A549 (cell line): ENCODE measurements around the gene CASQ1. TPM values are rescaled to one million over a fixed set of nuclear protein-coding genes. Genes with fewer than 3 reads are reported as not detected.

Experiments
- ATAC-seq, 2 experiments: fragments of 200-7000 bp in 1 of 2; fragments of >200 bp in 1 of 2; cut with Nextera tagmentation in 1 of 2; cut with Tn5 transposase in 1 of 2; 3 replicates each; pipeline versions ENCODE4 v1.8.0 to v1.9.1; 2018 to 2020; ENCODE audit warnings: mild to moderate bottlenecking in 1 of 2, moderate library complexity in 1 of 2
- CTCF ChIA-PET: fragments of 300-600 bp; sonication (Branson Sonifier 250); formaldehyde crosslinking; extraction: SDS; loops from one replicate; lab custom pipeline; 2021; ENCODE audit warnings: antibody characterized with exemption, inconsistent platforms; lab: Yijun Ruan, JAX
- POLR2A ChIA-PET: fragments of 350-600 bp; formaldehyde crosslinking; extraction: SDS; loops from one replicate; lab custom pipeline; 2021; ENCODE audit warnings: antibody characterized with exemption, inconsistent platforms; lab: Yijun Ruan, JAX
- DNase-seq, 2 experiments: peaks; one replicate each; pipeline versions ENCODE4 v3.0.0 to v3.0.0-alpha.2; 2011 to 2016; ENCODE audit warnings: low read depth in 1 of 2, low spot score in 1 of 2
- FAIRE-seq: peaks from 2 replicates; lab custom pipeline; 2011; peaks lifted over from hg19 to GRCh38; lab: Jason Lieb, UNC
- H3K27ac ChIP-seq, 2 experiments: fragments of >200 bp; sonication (Bioruptor Twin); formaldehyde crosslinking; 3 replicates each; pipeline ENCODE4 v1.5.1; 2016 to 2017
- H3K4me1 ChIP-seq: fragments of >200 bp; sonication (Bioruptor Twin); formaldehyde crosslinking; 3 replicates; pipeline ENCODE4 v1.6.1; 2016
- H3K4me2 ChIP-seq: fragments of >200 bp; sonication (Bioruptor Twin); formaldehyde crosslinking; 3 replicates; pipeline ENCODE4 v1.6.1; 2016
- H3K4me3 ChIP-seq: fragments of >200 bp; sonication (Bioruptor Twin); formaldehyde crosslinking; 3 replicates; pipeline ENCODE4 v1.5.1; 2016
- H3K9me3 ChIP-seq: fragments of >200 bp; sonication (Bioruptor Twin); formaldehyde crosslinking; 3 replicates; pipeline ENCODE4 v1.6.1; 2016
- ATOH8 ChIP-seq: fragments of 250-450 bp; sonication (Bioruptor Pico); IDR thresholded peaks from 2 replicates; pipeline ENCODE4 v1.5.0; 2020; ENCODE audit warnings: low read depth, mild to moderate bottlenecking, moderate library complexity
- BCL3 ChIP-seq: fragments of >200 bp; sonication (Bioruptor Twin); formaldehyde crosslinking; IDR thresholded peaks from 3 replicates; pipeline ENCODE4 v1.6.1; 2016
- CBX8 ChIP-seq: fragments of 200-600 bp; sonication (generic); IDR thresholded peaks from 2 replicates; pipeline ENCODE4 v1.6.1; 2016
- CHD2 ChIP-seq: fragments of 150-350 bp; IDR thresholded peaks from 2 replicates; pipeline ENCODE4 v1.6.1; 2014; ENCODE audit warnings: low read length; ENCODE audit not compliant: partially characterized antibody
- CHD4 ChIP-seq: fragments of 200-600 bp; sonication (generic); IDR thresholded peaks from 2 replicates; pipeline ENCODE4 v1.6.1; 2016; ENCODE audit warnings: antibody characterized with exemption, mild to moderate bottlenecking, borderline replicate concordance
- EHMT2 ChIP-seq: fragments of 200-600 bp; sonication (generic); IDR thresholded peaks from 2 replicates; pipeline ENCODE4 v1.6.1; 2016; ENCODE audit warnings: antibody characterized with exemption, low read depth, mild to moderate bottlenecking, moderate library complexity
- HES2 ChIP-seq: fragments of >200 bp; sonication (Bioruptor Twin); formaldehyde crosslinking; IDR thresholded peaks from 2 replicates; pipeline ENCODE4 v1.6.1; 2016
- HEYL ChIP-seq: fragments of 250-450 bp; sonication (Bioruptor Pico); IDR thresholded peaks from 2 replicates; pipeline ENCODE4 v1.8.0; 2021; ENCODE audit warnings: mild to moderate bottlenecking, moderate library complexity
- HMGXB4 ChIP-seq: fragments of 250-450 bp; sonication (Bioruptor Pico); IDR thresholded peaks from 2 replicates; pipeline ENCODE4 v1.5.0; 2021; ENCODE audit warnings: mild to moderate bottlenecking, moderate library complexity, borderline replicate concordance
- HOXA7 ChIP-seq: fragments of 250-450 bp; sonication (Bioruptor Pico); IDR thresholded peaks from 2 replicates; pipeline ENCODE4 v1.5.0; 2020; ENCODE audit warnings: mild to moderate bottlenecking, moderate library complexity
- JUNB ChIP-seq: fragments of >200 bp; sonication (Bioruptor Twin); formaldehyde crosslinking; IDR thresholded peaks from 2 replicates; pipeline ENCODE4 v1.6.1; 2016
- KDM1A ChIP-seq: fragments of 200-600 bp; sonication (generic); IDR thresholded peaks from 2 replicates; pipeline ENCODE4 v1.6.1; 2016; ENCODE audit warnings: low read depth, mild to moderate bottlenecking
- MAX ChIP-seq: IDR thresholded peaks from 2 replicates; pipeline ENCODE4 v1.6.1; 2012
- MAZ ChIP-seq: fragments of 150-350 bp; IDR thresholded peaks from 2 replicates; pipeline ENCODE4 v1.6.1; 2014; ENCODE audit warnings: antibody characterized with exemption, low read depth, low read length, borderline replicate concordance
- POLR2AphosphoS2 ChIP-seq: conservative IDR thresholded peaks from 2 replicates; pipeline ENCODE4 v1.6.1; 2012; ENCODE audit warnings: low read length, improper control_type of control experiment, inconsistent platforms
- RCOR1 ChIP-seq: fragments of 150-350 bp; IDR thresholded peaks from 2 replicates; pipeline ENCODE4 v1.6.1; 2014; ENCODE audit warnings: antibody characterized with exemption, low read length, low read depth
- REST ChIP-seq: fragments of 200-600 bp; sonication (generic); IDR thresholded peaks from 2 replicates; pipeline ENCODE4 v1.6.1; 2016; ENCODE audit warnings: antibody characterized with exemption, mild to moderate bottlenecking, moderate library complexity
- RNF2 ChIP-seq: fragments of 200-600 bp; sonication (generic); IDR thresholded peaks from 2 replicates; pipeline ENCODE4 v1.6.1; 2016; ENCODE audit warnings: low read depth, mild to moderate bottlenecking, antibody characterized with exemption, moderate library complexity, borderline replicate concordance
- SREBF2 ChIP-seq: fragments of 450-650 bp; IDR thresholded peaks from 2 replicates; pipeline ENCODE4 v1.6.1; 2014; ENCODE audit warnings: mild to moderate bottlenecking, moderate library complexity
- TFCP2L1 ChIP-seq: fragments of 250-450 bp; sonication (Bioruptor Pico); IDR thresholded peaks from 2 replicates; pipeline ENCODE4 v1.5.0; 2021; ENCODE audit warnings: mild to moderate bottlenecking
- TP53 ChIP-seq: fragments of 250-450 bp; sonication (Bioruptor Pico); IDR thresholded peaks from 2 replicates; pipeline ENCODE4 v1.5.0; 2021; ENCODE audit warnings: mild to moderate bottlenecking, moderate library complexity
- ZC3H11A ChIP-seq: fragments of 450-650 bp; IDR thresholded peaks from 2 replicates; pipeline ENCODE4 v1.6.1; 2014; ENCODE audit warnings: antibody characterized with exemption, mild to moderate bottlenecking
- WGBS: methylation state at CpG from one replicate; pipeline ENCODE4 v1.1.6; 2017; ENCODE audit errors: missing lambda C conversion rate; 5-methylcytosine and 5-hydroxymethylcytosine counted together
- polyA plus RNA-seq, 4 experiments: library from polyadenylated mRNA; depleted of rRNA in 3 of 4; stranded (reverse); fragments of >200 nt; fragmentation: RNase III in 1 of 4; extraction: RNeasy Plus Mini Kit Qiagen cat#74134 plus additional on column Dnase treatment in 1 of 4; gene quantifications; 2 replicates in 3 of 4; 3 replicates in 1 of 4; pipeline ENCODE4 v1.2.3, GENCODE V29; 2011 to 2017

CASQ1 gene
- polyA plus RNA-seq, 2 of the 4 experiments (the other 2 are of a cell fraction): 0.04 to 0.08 TPM

GRCh38 chr1:160178731-160179130, 11.6 kb upstream of the CASQ1 start:
- no peak for TF ChIP-seq MAZ
- TF ChIP-seq RNF2: no peak
- no peak for TF ChIP-seq TFCP2L1 (CRISPR knock-in tag)
- no peak for TF ChIP-seq SREBF2
- TF ChIP-seq HMGXB4 (CRISPR knock-in tag): no peak
- no peak for TF ChIP-seq JUNB
- TF ChIP-seq RCOR1: no peak
- TF ChIP-seq ZC3H11A: no peak
- TF ChIP-seq HOXA7 (CRISPR knock-in tag): no peak
- TF ChIP-seq, all 56 proteins: peak for 0
- H3K4me3 ChIP-seq: no peak overlapping the region
- ChIA-PET CTCF (interaction anchor here (1.6 to 5.1 kb wide), 3 partner anchors 13 to 78 kb away, joined by 3 to 40 read pairs (median 8); partner anchors contain the start of gene CASQ1), POLR2A (no interaction called here)
- H3K27ac ChIP-seq: no peak overlapping the region
- FAIRE-seq: no peak
- H3K4me2 ChIP-seq: no peak overlapping the region
- ATAC-seq: no peak
- no peaks in the 10 kb centered on the region for H3K4me1 ChIP-seq
- no peaks in the 10 kb centered on the region for H3K9me3 ChIP-seq
- WGBS: 66% methylated on average over 2 of the region's 2 CpGs
- no peak for DNase-seq

GRCh38 chr1:160179336-160179735, 11.0 kb upstream of the CASQ1 start:
- CTCF ChIA-PET: interaction anchor here (1.6 to 5.1 kb wide), 3 partner anchors 12 to 78 kb away, joined by 3 to 40 read pairs (median 8); partner anchors contain the start of gene CASQ1
- DNase-seq (peak in 1 of 2 experiments; percentile 16), ATAC-seq (no peak), FAIRE-seq (no peak)
- Histone ChIP-seq H3K27ac (no peak overlapping the region), H3K4me1 (no peaks in the 10 kb centered on the region), H3K9me3 (no peaks in the 10 kb centered on the region), H3K4me2 (no peak overlapping the region), H3K4me3 (no peak overlapping the region)
- WGBS: 61% methylated on average over 4 of the region's 4 CpGs
- POLR2A ChIA-PET: no interaction called here
- TF ChIP-seq TFCP2L1 (CRISPR knock-in tag) (no peak), HEYL (CRISPR knock-in tag) (no peak), EHMT2 (no peak), KDM1A (no peak), MAX (no peak), SREBF2 (no peak), CBX8 (no peak), POLR2AphosphoS2 (no peak), CHD2 (no peak), RCOR1 (no peak), CHD4 (no peak), HES2 (no peak), ATOH8 (CRISPR knock-in tag) (no peak), TP53 (no peak), JUNB (no peak), REST (no peak), BCL3 (no peak)
